GM10266 (cell line): ENCODE data around the gene PIEZO1.

Experiments used
- DNase-seq: peaks from one replicate; pipeline ENCODE4 v3.0.0; 2012; ENCODE audit errors: extremely low spot score
- TF ChIP-seq, protein P1 (sequence below): IDR thresholded peaks from 2 replicates; pipeline ENCODE4 v1.5.1; 2012; ENCODE audit warnings: mild to moderate bottlenecking, low read depth; ENCODE audit not compliant: control insufficient read depth, insufficient read depth; ENCODE audit errors: missing control alignments

PIEZO1 gene

DNA sequence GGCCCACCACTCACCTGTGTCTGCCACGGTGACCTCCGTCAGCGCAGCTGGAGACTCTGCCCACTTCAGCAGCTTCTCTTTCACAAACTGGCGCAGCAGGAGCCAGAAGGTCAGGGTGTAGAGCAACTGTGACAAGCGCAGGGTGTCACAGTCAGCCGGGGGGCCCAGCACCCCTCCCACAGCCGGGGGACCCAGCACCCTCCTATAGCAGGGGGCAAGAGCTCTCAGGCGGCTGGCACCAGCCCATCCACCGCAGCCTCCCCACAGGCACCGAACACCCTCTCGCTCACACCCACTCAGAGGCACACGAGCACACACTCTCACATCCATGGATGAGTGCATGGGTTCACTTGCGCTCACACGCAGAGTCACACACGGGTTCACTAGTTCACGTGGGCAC, 49.9 kb downstream of the PIEZO1 start:
- no peak for DNase-seq
- TF ChIP-seq, protein P1, sequence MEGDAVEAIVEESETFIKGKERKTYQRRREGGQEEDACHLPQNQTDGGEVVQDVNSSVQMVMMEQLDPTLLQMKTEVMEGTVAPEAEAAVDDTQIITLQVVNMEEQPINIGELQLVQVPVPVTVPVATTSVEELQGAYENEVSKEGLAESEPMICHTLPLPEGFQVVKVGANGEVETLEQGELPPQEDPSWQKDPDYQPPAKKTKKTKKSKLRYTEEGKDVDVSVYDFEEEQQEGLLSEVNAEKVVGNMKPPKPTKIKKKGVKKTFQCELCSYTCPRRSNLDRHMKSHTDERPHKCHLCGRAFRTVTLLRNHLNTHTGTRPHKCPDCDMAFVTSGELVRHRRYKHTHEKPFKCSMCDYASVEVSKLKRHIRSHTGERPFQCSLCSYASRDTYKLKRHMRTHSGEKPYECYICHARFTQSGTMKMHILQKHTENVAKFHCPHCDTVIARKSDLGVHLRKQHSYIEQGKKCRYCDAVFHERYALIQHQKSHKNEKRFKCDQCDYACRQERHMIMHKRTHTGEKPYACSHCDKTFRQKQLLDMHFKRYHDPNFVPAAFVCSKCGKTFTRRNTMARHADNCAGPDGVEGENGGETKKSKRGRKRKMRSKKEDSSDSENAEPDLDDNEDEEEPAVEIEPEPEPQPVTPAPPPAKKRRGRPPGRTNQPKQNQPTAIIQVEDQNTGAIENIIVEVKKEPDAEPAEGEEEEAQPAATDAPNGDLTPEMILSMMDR, result no peak

DNA sequence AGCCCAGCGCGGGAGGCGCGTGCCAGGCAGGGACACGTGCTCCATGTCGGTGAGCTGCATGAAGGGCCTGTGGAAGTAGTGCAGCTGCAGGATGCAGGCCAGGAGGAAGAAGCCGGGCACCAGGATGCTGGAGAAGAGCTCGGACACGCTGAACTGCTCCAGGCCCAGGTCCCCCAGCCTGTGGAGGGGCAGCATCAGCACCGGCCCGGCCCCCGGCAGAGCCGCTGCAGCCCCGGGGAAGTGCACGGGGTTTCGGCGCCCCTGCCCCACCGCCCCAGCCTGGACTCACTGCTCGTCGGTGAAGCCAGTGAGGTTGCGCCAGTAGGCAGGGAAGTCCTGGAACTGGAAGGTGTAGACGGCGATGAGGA, 50.7 kb downstream of the PIEZO1 start:
- no peak for DNase-seq
- TF ChIP-seq, protein P1, result no peak

DNA sequence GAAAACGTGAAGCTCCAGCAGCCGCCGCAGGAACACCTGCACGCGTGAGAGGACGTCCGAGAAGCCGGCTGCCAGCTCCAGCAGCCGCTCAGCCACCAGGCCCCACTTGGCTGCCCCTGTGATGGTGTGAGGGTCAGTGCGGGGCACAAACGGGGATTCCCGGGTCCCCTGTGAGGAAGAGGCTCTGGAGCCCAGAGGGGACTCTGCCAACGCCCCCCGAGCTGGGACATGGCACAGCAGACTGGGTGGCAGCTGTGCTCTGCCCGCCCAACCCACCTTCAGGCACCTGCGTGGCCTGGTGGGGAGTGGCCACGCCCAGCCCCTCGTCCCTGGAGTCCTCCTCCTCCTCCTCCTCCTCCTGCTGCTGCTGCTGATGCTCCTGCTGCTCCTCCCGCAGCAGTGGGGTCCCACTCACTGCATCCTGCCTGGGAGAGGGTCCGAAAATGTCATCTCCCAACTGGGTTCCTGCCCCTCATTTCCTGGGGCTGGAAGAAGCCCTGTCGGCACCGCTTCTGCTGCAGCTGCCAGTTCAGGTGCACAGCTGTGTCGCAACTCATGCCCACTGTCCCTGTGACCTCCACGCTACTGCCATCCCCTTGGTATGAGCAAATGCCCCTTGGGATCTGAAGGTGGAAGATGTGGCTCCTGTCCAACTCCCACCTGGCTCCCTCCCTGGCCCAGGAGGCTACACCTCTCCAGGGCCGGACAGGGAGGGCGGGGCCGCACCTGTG, 51.2 kb downstream of the PIEZO1 start:
- TF ChIP-seq, protein P1, result no peak
- DNase-seq, result no peak

DNA sequence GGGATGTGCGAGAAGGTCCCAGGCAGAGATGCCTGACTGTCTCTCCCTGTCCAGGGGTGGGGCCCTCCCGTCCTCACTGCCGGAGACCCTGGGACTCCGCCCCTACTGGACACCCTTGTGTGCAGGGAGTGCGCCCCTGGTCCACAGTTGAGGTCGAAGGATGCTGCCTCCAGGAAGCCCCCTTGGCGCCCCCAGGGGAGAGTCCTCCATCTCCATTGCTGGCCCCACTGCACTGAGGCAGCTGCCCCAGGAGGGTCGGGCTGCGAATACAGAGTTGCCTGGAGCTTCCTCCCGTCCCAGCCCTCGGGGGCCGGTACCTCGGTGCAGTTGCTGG, 52.1 kb downstream of the PIEZO1 start:
- DNase-seq, result no peak
- TF ChIP-seq, protein P1, result no peak

DNA sequence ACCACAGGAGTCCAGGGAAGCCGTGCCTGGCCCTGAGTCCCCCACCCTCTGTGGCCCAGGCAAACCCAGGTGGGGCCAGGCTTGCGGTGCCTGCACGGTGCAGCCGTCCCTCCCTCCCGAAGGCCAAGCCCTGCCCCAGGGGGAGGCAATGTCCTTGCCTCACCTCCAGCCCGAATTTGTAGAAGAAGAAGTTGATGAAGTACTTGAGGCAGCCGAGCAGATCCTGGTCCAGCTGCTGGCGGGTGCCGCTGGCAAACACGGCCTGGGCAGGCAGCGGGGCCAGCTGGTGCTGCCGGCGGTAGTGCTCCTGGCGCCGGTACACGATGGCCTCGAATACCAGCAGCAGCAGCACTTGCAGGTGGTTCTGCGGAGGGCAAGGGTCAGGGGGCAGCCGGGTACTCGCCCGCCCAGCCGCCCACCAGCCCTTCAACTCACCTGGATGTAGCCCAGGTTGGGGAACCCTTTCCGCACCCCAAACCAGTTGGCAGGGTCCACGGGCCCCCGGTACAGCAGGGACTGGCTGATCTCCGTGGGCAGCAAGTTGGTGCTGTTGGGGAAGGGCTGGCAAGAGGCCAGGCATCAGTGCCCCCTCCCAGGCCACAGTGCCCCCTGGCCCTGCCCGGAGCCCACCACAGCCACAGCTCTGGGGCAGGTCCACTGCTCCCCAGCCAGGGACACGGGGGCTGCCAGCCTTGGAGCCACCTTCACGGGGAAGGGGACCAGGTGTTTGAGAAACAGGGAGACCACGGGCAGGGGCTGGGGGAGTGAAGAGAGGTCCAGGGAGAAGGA, 52.7 kb downstream of the PIEZO1 start:
- DNase-seq, result no peak
- TF ChIP-seq, protein P1, result no peak

DNA sequence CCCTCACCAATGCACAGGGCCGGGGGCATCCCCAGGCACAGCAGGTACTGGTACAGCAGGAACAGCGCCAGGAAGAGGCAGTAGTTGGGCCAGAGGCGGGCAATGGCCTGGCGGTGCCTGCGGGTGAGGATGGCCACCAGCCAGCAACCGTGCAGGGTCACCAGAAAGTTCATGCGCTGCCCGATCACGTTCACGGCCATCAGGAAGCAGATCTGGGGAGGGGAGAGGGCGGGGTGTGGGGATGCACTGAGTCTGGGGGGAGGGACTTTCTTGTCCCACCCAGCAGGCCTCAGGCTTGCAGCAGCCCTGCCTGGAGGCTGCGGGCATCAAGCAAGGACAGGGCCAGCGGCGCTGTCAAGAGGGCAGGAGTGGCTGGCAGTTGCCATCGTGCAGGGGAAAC, 53.3 kb downstream of the PIEZO1 start:
- peak; percentile 80 for DNase-seq
- TF ChIP-seq, protein P1, result no peak
